IPS-15b (cell line): ENCODE data around the gene PTGS2.

Source experiments
- H3K27me3 ChIP-seq: one replicate; pipeline ENCODE4 v1.6.1; 2013; ENCODE audit warnings: low read length; ENCODE audit not compliant: control insufficient read depth, insufficient read depth
- H3K36me3 ChIP-seq: one replicate; pipeline ENCODE4 v1.6.1; 2013; ENCODE audit warnings: low read length; ENCODE audit not compliant: control insufficient read depth, insufficient read depth
- H3K4me1 ChIP-seq: one replicate; pipeline ENCODE4 v1.6.1; 2013; ENCODE audit warnings: mild to moderate bottlenecking, low read length; ENCODE audit not compliant: control insufficient read depth, insufficient read depth
- H3K4me3 ChIP-seq: one replicate; pipeline ENCODE4 v1.5.1; 2013; ENCODE audit warnings: low read depth, low read length
- H3K9ac ChIP-seq: one replicate; pipeline ENCODE4 v1.6.1; 2013; ENCODE audit warnings: low read depth, mild to moderate bottlenecking, low read length
- H3K9me3 ChIP-seq: one replicate; pipeline ENCODE4 v1.6.1; 2013; ENCODE audit warnings: mild to moderate bottlenecking, low read length; ENCODE audit not compliant: control insufficient read depth, insufficient read depth

Gene PTGS2

GRCh38 chr1:186634511-186634910 is 45.7 kb downstream of the PTGS2 start:
- Histone ChIP-seq H3K4me1 (no peaks in the 10 kb centered on the region), H3K9me3 (no peaks in the 10 kb centered on the region), H3K27me3 (peaks cover 4% of the 10 kb centered on the region), H3K36me3 (no peaks in the 10 kb centered on the region), H3K9ac (no peak overlapping the region), H3K4me3 (no peak overlapping the region)

GRCh38 chr1:186633116-186633515 is 47.1 kb downstream of the PTGS2 start:
- Histone ChIP-seq H3K4me3 (no peak overlapping the region), H3K27me3 (peaks cover 4% of the 10 kb centered on the region), H3K9ac (no peak overlapping the region), H3K36me3 (no peaks in the 10 kb centered on the region), H3K4me1 (no peaks in the 10 kb centered on the region), H3K9me3 (no peaks in the 10 kb centered on the region)

DNA sequence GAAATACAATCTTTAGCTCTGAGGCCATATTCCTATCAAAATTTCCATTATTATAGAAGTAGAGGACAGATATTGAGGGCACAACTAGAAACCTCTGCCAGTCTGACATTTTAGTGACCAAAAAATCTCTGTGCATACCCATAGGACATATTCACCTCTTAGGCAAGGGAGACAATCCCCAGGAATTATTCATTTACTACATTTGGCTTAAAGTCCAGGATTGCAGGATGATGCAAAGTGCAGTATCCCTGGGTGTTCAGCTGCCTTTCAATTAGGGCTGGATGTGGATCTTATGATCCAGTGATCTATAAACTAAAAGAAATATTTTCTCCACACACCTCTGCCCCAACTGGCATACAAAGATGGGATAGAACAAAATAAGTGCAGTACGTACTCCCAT is 50.9 kb downstream of the PTGS2 start:
- no peak overlapping the region for H3K4me3 ChIP-seq
- no peaks in the 10 kb centered on the region for H3K27me3 ChIP-seq
- H3K9ac ChIP-seq, result no peak overlapping the region
- H3K9me3 ChIP-seq, result no peaks in the 10 kb centered on the region
- no peaks in the 10 kb centered on the region for H3K4me1 ChIP-seq
- no peaks in the 10 kb centered on the region for H3K36me3 ChIP-seq

GRCh38 chr1:186628910-186629309 is 51.3 kb downstream of the PTGS2 start:
- H3K36me3 ChIP-seq, result no peaks in the 10 kb centered on the region
- no peak overlapping the region for H3K9ac ChIP-seq
- H3K9me3 ChIP-seq, result no peaks in the 10 kb centered on the region
- no peaks in the 10 kb centered on the region for H3K4me1 ChIP-seq
- H3K4me3 ChIP-seq, result no peak overlapping the region
- H3K27me3 ChIP-seq, result no peaks in the 10 kb centered on the region

- H3K27me3 ChIP-seq, result no peaks in the 10 kb centered on the region
- H3K9ac ChIP-seq, result no peak overlapping the region
- H3K4me1 ChIP-seq, result no peaks in the 10 kb centered on the region
- no peaks in the 10 kb centered on the region for H3K9me3 ChIP-seq
- H3K36me3 ChIP-seq, result no peaks in the 10 kb centered on the region
- H3K4me3 ChIP-seq, result no peak overlapping the region
These were observed 53.2 kb downstream of the PTGS2 start for GRCh38 chr1:186627019-186627418.

GRCh38 chr1:186626356-186626932 is 53.8 kb downstream of the PTGS2 start:
- H3K27me3 ChIP-seq, result no peaks in the 10 kb centered on the region
- H3K9ac ChIP-seq, result no peak overlapping the region
- H3K4me1 ChIP-seq, result no peaks in the 10 kb centered on the region
- H3K36me3 ChIP-seq, result no peaks in the 10 kb centered on the region
- H3K4me3 ChIP-seq, result no peak overlapping the region
- no peaks in the 10 kb centered on the region for H3K9me3 ChIP-seq

GRCh38 chr1:186623551-186623950 is 56.7 kb downstream of the PTGS2 start:
- H3K9ac ChIP-seq, result no peak overlapping the region

More at GRCh38 chr1:186623551-186623950, 56.7 kb downstream of the PTGS2 start:
- no peaks in the 10 kb centered on the region for H3K9me3 ChIP-seq
- no peak overlapping the region for H3K4me3 ChIP-seq
- no peaks in the 10 kb centered on the region for H3K27me3 ChIP-seq
- H3K4me1 ChIP-seq, result no peaks in the 10 kb centered on the region
- H3K36me3 ChIP-seq, result no peaks in the 10 kb centered on the region
